Brain microvascular endothelial cell (primary cell): ENCODE data around the gene ZBTB26.
"Not testable (repeated sequence)": the region's sequence is repeated elsewhere in the genome, so short reads cannot be mapped to it uniquely, and the experiment has no call there.

Source experiments
- DNase-seq: peaks from one replicate; pipeline ENCODE4 v3.0.0-alpha.2; 2020
- H3K27ac ChIP-seq: fragments of 250-450 bp; sonication (Bioruptor Pico); 2 replicates; pipeline ENCODE4 v1.5.1; 2020; ENCODE audit warnings: mild to moderate bottlenecking, moderate library complexity
- H3K27me3 ChIP-seq: fragments of 250-450 bp; sonication (Bioruptor Pico); replicated peaks from 2 replicates; pipeline ENCODE4 v1.5.1; 2020; ENCODE audit warnings: mild to moderate bottlenecking
- H3K36me3 ChIP-seq: fragments of 250-450 bp; sonication (Bioruptor Pico); replicated peaks from 2 replicates; pipeline ENCODE4 v1.5.1; 2020; ENCODE audit warnings: mild to moderate bottlenecking
- H3K4me3 ChIP-seq: 2 replicates; pipeline ENCODE4 v1.5.1; 2011; ENCODE audit warnings: low read depth, mild to moderate bottlenecking, control low read depth, low read length, moderate library complexity
- CTCF ChIP-seq: IDR thresholded peaks from 2 replicates; pipeline ENCODE4 v1.5.1; 2011; ENCODE audit warnings: low read depth, mild to moderate bottlenecking, moderate library complexity, low read length, control low read depth, inconsistent platforms; ENCODE audit errors: missing control alignments
- in situ Hi-C: cut with HindIII; loops from 2 replicates; pipeline ENCODE4 v1.10.0; 2017; ENCODE audit warnings: low sequenced_read_pairs, low pct_ligation_motif_present

Gene ZBTB26

GRCh38 chr9:122875523-122875922, 55.8 kb downstream of the ZBTB26 start:
- TF ChIP-seq CTCF = no peak
- peaks cover 58% of the 10 kb centered on the region for H3K36me3 ChIP-seq
- no peaks in the 10 kb centered on the region for H3K27me3 ChIP-seq
- in situ Hi-C loops = no loop called here
- H3K4me3 ChIP-seq = no peak overlapping the region
- no peak overlapping the region for H3K27ac ChIP-seq
- no peak for DNase-seq

GRCh38 chr9:122867276-122867675, 64.0 kb downstream of the ZBTB26 start:
- H3K27ac ChIP-seq, DNase-seq, H3K27me3 ChIP-seq, H3K4me3 ChIP-seq, in situ Hi-C loops: not testable (repeated sequence)
- H3K36me3 ChIP-seq = peaks cover 14% of the 10 kb centered on the region

- TF ChIP-seq CTCF = no peak
Observed at GRCh38 chr9:122866079-122866478, 65.2 kb downstream of the ZBTB26 start.

More at GRCh38 chr9:122866079-122866478, 65.2 kb downstream of the ZBTB26 start:
- H3K4me3 ChIP-seq = no peak overlapping the region
- H3K27me3 ChIP-seq = no peaks in the 10 kb centered on the region
- no peak for DNase-seq
- H3K27ac ChIP-seq = no peak overlapping the region
- in situ Hi-C loops = no loop called here
- H3K36me3 ChIP-seq = peaks cover 12% of the 10 kb centered on the region
